OCI-LY1 (cell line): ENCODE measurements around the gene RNU6-7.

Experiments used
- H2AFZ ChIP-seq: fragments of 200-600 bp; sonication (generic), shearing (Covaris generic); 2 replicates; pipeline ENCODE4 v1.6.0; 2014; ENCODE audit warnings: antibody characterized with exemption, mild to moderate bottlenecking, low read length
- H3F3A ChIP-seq: fragments of 200-600 bp; sonication (generic), shearing (Covaris generic); 2 replicates; pipeline ENCODE4 v1.6.0; 2014; ENCODE audit warnings: mild to moderate bottlenecking, antibody characterized with exemption, low read length, moderate library complexity; ENCODE audit not compliant: insufficient read depth
- H3K27ac ChIP-seq: fragments of 200-600 bp; sonication (generic); 2 replicates; pipeline ENCODE4 v1.5.1; 2014; ENCODE audit warnings: low read length, mixed run types, mild to moderate bottlenecking, low read depth; ENCODE audit not compliant: poor library complexity, severe bottlenecking
- H3K27me3 ChIP-seq: fragments of 200-600 bp; sonication (generic); 2 replicates; pipeline ENCODE4 v1.6.0; 2014; ENCODE audit warnings: antibody characterized with exemption, mild to moderate bottlenecking, low read length, moderate library complexity; ENCODE audit not compliant: insufficient read depth
- H3K36me3 ChIP-seq: fragments of 200-600 bp; sonication (generic); 2 replicates; pipeline ENCODE4 v1.6.1; 2014; ENCODE audit warnings: mild to moderate bottlenecking, antibody characterized with exemption, low read length, moderate library complexity, mixed read lengths; ENCODE audit not compliant: insufficient read depth
- H3K4me1 ChIP-seq: fragments of 200-600 bp; sonication (generic); 2 replicates; pipeline ENCODE4 v1.5.1; 2014; ENCODE audit warnings: mild to moderate bottlenecking, low read length, moderate library complexity; ENCODE audit not compliant: insufficient read depth, severe bottlenecking
- H3K4me2 ChIP-seq: fragments of 200-600 bp; sonication (generic), shearing (Covaris generic); 2 replicates; pipeline ENCODE4 v1.6.1; 2014; ENCODE audit warnings: low read length
- H3K4me3 ChIP-seq: fragments of 200-600 bp; sonication (generic); 2 replicates; pipeline ENCODE4 v1.5.1; 2014; ENCODE audit warnings: low read length, low read depth, mild to moderate bottlenecking, mixed read lengths; ENCODE audit not compliant: poor library complexity, severe bottlenecking
- H3K79me2 ChIP-seq: fragments of 200-600 bp; shearing (Covaris generic); 2 replicates; pipeline ENCODE4 v1.6.1; 2016; ENCODE audit warnings: mixed run types, low read length, mixed read lengths; ENCODE audit not compliant: insufficient read depth
- H3K9ac ChIP-seq: fragments of 200-600 bp; sonication (generic), shearing (Covaris generic); 2 replicates; pipeline ENCODE4 v1.6.1; 2014; ENCODE audit warnings: mild to moderate bottlenecking, low read length, mixed read lengths
- H3K9me2 ChIP-seq: fragments of 200-600 bp; sonication (generic), shearing (Covaris generic); 2 replicates; pipeline ENCODE4 v1.6.1; 2014; ENCODE audit warnings: low read depth, mild to moderate bottlenecking, low read length, mixed read lengths
- H3K9me3 ChIP-seq: fragments of 200-600 bp; shearing (Covaris generic); 2 replicates; pipeline ENCODE4 v1.6.1; 2014; ENCODE audit warnings: low read length, mixed read lengths
- H4K20me1 ChIP-seq: fragments of 200-600 bp; sonication (generic), shearing (Covaris generic); 2 replicates; pipeline ENCODE4 v1.6.0; 2016; ENCODE audit warnings: mild to moderate bottlenecking, low read length; ENCODE audit not compliant: insufficient read depth
- EZH2 ChIP-seq: fragments of 200-600 bp; sonication (generic), shearing (Covaris generic); IDR thresholded peaks from 2 replicates; pipeline ENCODE4 v1.8.0; 2017; ENCODE audit warnings: borderline replicate concordance, mixed run types, mild to moderate bottlenecking, antibody characterized with exemption, low read length, moderate library complexity, mixed read lengths
- TF ChIP-seq, protein P1 (sequence below): fragments of 200-600 bp; sonication (generic), shearing (Covaris generic); IDR thresholded peaks from 2 replicates; pipeline ENCODE4 v1.5.1; 2017; ENCODE audit warnings: mild to moderate bottlenecking, antibody characterized with exemption, low read length, moderate library complexity, mixed read lengths

RNU6-7 gene

GRCh38 chr14:32209471-32209870 is 7.6 kb downstream of the RNU6-7 start:
- H3K36me3 ChIP-seq: no peaks in the 10 kb centered on the region
- H3K79me2 ChIP-seq: no peaks in the 10 kb centered on the region
- H3K9me2 ChIP-seq: no peaks in the 10 kb centered on the region
- no peak overlapping the region for H3K4me2 ChIP-seq
- no peaks in the 10 kb centered on the region for H3F3A ChIP-seq
- H4K20me1 ChIP-seq: no peaks in the 10 kb centered on the region
- no peak overlapping the region for H3K9ac ChIP-seq
- TF ChIP-seq, protein P1, sequence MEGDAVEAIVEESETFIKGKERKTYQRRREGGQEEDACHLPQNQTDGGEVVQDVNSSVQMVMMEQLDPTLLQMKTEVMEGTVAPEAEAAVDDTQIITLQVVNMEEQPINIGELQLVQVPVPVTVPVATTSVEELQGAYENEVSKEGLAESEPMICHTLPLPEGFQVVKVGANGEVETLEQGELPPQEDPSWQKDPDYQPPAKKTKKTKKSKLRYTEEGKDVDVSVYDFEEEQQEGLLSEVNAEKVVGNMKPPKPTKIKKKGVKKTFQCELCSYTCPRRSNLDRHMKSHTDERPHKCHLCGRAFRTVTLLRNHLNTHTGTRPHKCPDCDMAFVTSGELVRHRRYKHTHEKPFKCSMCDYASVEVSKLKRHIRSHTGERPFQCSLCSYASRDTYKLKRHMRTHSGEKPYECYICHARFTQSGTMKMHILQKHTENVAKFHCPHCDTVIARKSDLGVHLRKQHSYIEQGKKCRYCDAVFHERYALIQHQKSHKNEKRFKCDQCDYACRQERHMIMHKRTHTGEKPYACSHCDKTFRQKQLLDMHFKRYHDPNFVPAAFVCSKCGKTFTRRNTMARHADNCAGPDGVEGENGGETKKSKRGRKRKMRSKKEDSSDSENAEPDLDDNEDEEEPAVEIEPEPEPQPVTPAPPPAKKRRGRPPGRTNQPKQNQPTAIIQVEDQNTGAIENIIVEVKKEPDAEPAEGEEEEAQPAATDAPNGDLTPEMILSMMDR: no peak
- no peak for TF ChIP-seq EZH2
- no peak overlapping the region for H3K4me3 ChIP-seq
- no peaks in the 10 kb centered on the region for H3K9me3 ChIP-seq
- peaks cover under 1% of the 10 kb centered on the region for H3K4me1 ChIP-seq
- no peak overlapping the region for H2AFZ ChIP-seq
- H3K27ac ChIP-seq: no peak overlapping the region
- H3K27me3 ChIP-seq: no peaks in the 10 kb centered on the region

DNA sequence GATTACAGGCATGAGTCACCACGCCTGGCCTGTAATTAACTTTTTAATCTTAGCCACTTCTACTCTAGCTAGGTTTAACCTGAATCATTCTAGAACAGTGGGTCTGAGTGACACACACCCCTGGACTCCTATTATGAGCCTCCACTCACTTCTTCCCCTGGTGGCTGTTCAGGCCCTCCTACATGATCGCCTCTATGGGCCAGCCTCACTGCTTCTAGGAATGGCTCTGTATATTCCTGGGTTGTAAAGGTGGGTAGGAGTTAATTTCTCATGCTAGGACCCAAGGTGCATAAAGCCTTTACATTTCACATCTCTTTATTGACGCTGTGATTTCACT is 9.2 kb downstream of the RNU6-7 start:
- Histone ChIP-seq H2AFZ (no peak overlapping the region), H3K27ac (no peak overlapping the region), H3K4me1 (no peaks in the 10 kb centered on the region), H3K9me2 (no peaks in the 10 kb centered on the region), H3K9ac (no peak overlapping the region), H3K9me3 (no peaks in the 10 kb centered on the region), H4K20me1 (no peaks in the 10 kb centered on the region), H3K4me3 (no peak overlapping the region), H3K79me2 (no peaks in the 10 kb centered on the region), H3F3A (no peaks in the 10 kb centered on the region), H3K4me2 (no peak overlapping the region), H3K27me3 (no peaks in the 10 kb centered on the region), H3K36me3 (no peaks in the 10 kb centered on the region)
- TF ChIP-seq EZH2: no peak
- TF ChIP-seq, protein P1: no peak

DNA sequence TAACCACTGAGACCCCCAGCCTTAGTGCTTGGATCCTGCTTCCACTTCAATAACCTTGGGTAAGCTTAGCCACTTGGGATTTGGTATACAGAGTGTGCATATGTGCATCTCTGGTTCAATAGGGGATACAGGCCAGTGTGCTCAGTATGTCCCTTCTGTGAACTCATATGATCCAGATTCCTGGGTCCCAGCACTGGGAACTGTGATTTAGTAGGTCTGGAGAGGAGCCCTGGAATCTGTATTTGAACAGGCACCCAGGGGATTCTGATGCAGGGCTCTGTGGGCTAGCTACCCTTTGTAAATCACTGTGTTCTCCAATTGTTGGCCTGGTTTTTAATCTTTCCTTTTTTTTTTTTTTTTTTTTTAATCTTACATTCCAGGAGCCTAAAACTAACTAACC is 11.0 kb downstream of the RNU6-7 start:
- Histone ChIP-seq H3F3A (no peaks in the 10 kb centered on the region), H3K9ac (no peak overlapping the region), H3K9me2 (no peaks in the 10 kb centered on the region), H3K9me3 (no peaks in the 10 kb centered on the region), H2AFZ (no peak overlapping the region), H3K4me2 (no peak overlapping the region), H3K4me3 (no peak overlapping the region), H3K27ac (no peak overlapping the region), H4K20me1 (no peaks in the 10 kb centered on the region), H3K27me3 (no peaks in the 10 kb centered on the region), H3K36me3 (no peaks in the 10 kb centered on the region), H3K4me1 (no peaks in the 10 kb centered on the region), H3K79me2 (no peaks in the 10 kb centered on the region)
- TF ChIP-seq EZH2: no peak
- TF ChIP-seq, protein P1: no peak
